Measurements from ENCODE around the gene REXO4. TPM values are rescaled to one million over a fixed set of nuclear protein-coding genes. Genes with fewer than 3 reads are reported as not detected.

Gene REXO4
- total and polyA plus RNA-seq, 2 of the 8 experiments (the other 6 are each of a cell fraction or from before 2014, with no cell fraction given), result 19.1 to 38.3 TPM

- H4K91ac ChIP-seq (replicated peaks; ENCODE audit: insufficient read length, low read length), result no peak overlapping the region
- H3K4ac ChIP-seq (replicated peaks; ENCODE audit: insufficient read length, low read depth, low read length), result no peak overlapping the region
- H3K27me3 ChIP-seq (replicated peaks in 1 of 4; ENCODE audit: control insufficient read depth in 3 of 4, extremely low read depth in 1 of 4, insufficient read depth in 3 of 4, low read length in 3 of 4), result peaks cover 0 to 8% (median 1%) of the 10 kb centered on the region in 4 experiments; a peak in 3 of 7 replicates
- H2AFZ ChIP-seq (ENCODE audit: low read length), result no peak overlapping the region
- H2BK12ac ChIP-seq (ENCODE audit: low read depth, low read length), result no peak overlapping the region
- H3K79me1 ChIP-seq (ENCODE audit: low read depth, low read length), result no peaks in the 10 kb centered on the region
- H2BK5ac ChIP-seq (ENCODE audit: low read depth, low read length), result no peak overlapping the region
- H3K56ac ChIP-seq (replicated peaks; ENCODE audit: insufficient read length, low read depth, low read length), result no peak overlapping the region
- no peak overlapping the region for H2BK120ac ChIP-seq (replicated peaks; ENCODE audit: low read depth, low read length)
- no peak overlapping the region for H3K27ac ChIP-seq (ENCODE audit: low read depth, low read length)
- H3K4me1 ChIP-seq (replicated peaks in 1 of 4; ENCODE audit: control insufficient read depth in 3 of 4, insufficient read depth in 4 of 4, low read length in 3 of 4), result peaks cover 0 to 11% (median 5%) of the 10 kb centered on the region in 4 experiments; a peak in 5 of 7 replicates
- no peak for DNase-seq (ENCODE audit: low read depth in 1 of 2, low spot score in 2 of 2)
- no peak overlapping the region for H3K18ac ChIP-seq (ENCODE audit: extremely low read depth, low read length)
- H3K4me3 ChIP-seq (ENCODE audit: extremely low read depth in 1 of 4, insufficient read depth in 2 of 4, low read depth in 3 of 4, low read length in 4 of 4), result no peak overlapping the region
- H3K9me3 ChIP-seq (ENCODE audit: insufficient read depth in 2 of 2, low read depth in 1 of 2, low read length in 1 of 2), result no peaks in the 10 kb centered on the region
- H3K23me2 ChIP-seq (ENCODE audit: low read depth, low read length), result peaks cover 2% of the 10 kb centered on the region
- H3K9ac ChIP-seq (replicated peaks in 1 of 4; ENCODE audit: extremely low read depth in 1 of 4, low read depth in 3 of 4, low read length in 3 of 4), result no peak overlapping the region
- POLR2A ChIA-PET (ENCODE audit: partially characterized antibody), result interaction anchor here (1.0 to 3.6 kb wide), 3 partner anchors 15 to 76 kb away, joined by 3 to 19 read pairs (median 3); partner anchors contain the start of genes MED22 and RPL7A
- no peak overlapping the region for H3K14ac ChIP-seq (ENCODE audit: insufficient read length)
- H2BK15ac ChIP-seq (ENCODE audit: low read length), result no peak overlapping the region
- no peak overlapping the region for H4K5ac ChIP-seq (ENCODE audit: insufficient read length, low read depth, low read length)
- no peak overlapping the region for H2AK5ac ChIP-seq (ENCODE audit: low read depth, low read length)
- no peaks in the 10 kb centered on the region for H3K79me2 ChIP-seq (ENCODE audit: control insufficient read depth in 1 of 2, insufficient read depth in 2 of 2, low read length in 2 of 2)
- H4K8ac ChIP-seq (ENCODE audit: extremely low read depth, insufficient read depth, low read length), result no peak overlapping the region
- CTCF ChIA-PET (ENCODE audit: partially characterized antibody), result interaction anchor here (0.7 to 3.7 kb wide), 6 partner anchors 18 to 82 kb away, joined by 3 to 16 read pairs (median 3); no protein-coding TSS in a partner anchor
- H4K20me1 ChIP-seq (replicated peaks in 1 of 2; ENCODE audit: control insufficient read depth in 1 of 2, insufficient read depth in 2 of 2, low read length in 2 of 2), result no peaks in the 10 kb centered on the region
- H3K23ac ChIP-seq (ENCODE audit: insufficient read length), result no peak overlapping the region
- FAIRE-seq, result no peak
- no peak overlapping the region for H3K4me2 ChIP-seq (ENCODE audit: insufficient read depth in 1 of 2, low read depth in 2 of 2, low read length in 2 of 2)
- H3K36me3 ChIP-seq (ENCODE audit: control insufficient read depth in 2 of 4, insufficient read depth in 4 of 4, low read length in 3 of 4), result no peaks in the 10 kb centered on the region
- 82% methylated on average over 11 of the region's 12 CpGs; no CpG with 5 or more reads in 1 of the 2 experiments for WGBS, 2 experiments (ENCODE audit: extremely low coverage in 1 of 2, insufficient coverage in 1 of 2, insufficient read length in 1 of 2, insufficient replicate concordance in 2 of 2, low coverage in 1 of 2, low lambda C conversion rate in 2 of 2, missing lambda C conversion rate in 1 of 2)
- H2BK20ac ChIP-seq (ENCODE audit: low read length), result no peak overlapping the region
- TF ChIP-seq BRCA1 (IDR thresholded peaks at IDR 0.05; ENCODE audit: low read depth, low read length) (no peak), EP300 (IDR thresholded peaks at IDR 0.05; ENCODE audit: borderline replicate concordance in 1 of 2, low read depth in 2 of 2, low read length in 2 of 2) (no peak), JUN (IDR thresholded peaks at IDR 0.05; ENCODE audit: low read depth, low read length) (no peak), SAP30 (IDR thresholded peaks at IDR 0.05; ENCODE audit: insufficient read depth, insufficient replicate concordance, low read length) (no peak)
Measured at GRCh38 chr9:133424187-133424586, 6.4 kb upstream of the REXO4 start.

Measured in H1 (cell line).